HCT116 (cell line): ENCODE measurements around the gene GPC5.

Experiments used
- ATF3 ChIP-seq: IDR thresholded peaks from 2 replicates; pipeline ENCODE4 v1.6.1; 2012
- CEBPB ChIP-seq: IDR thresholded peaks from 2 replicates; pipeline ENCODE4 v1.6.1; 2012; ENCODE audit warnings: low read depth
- POLR2AphosphoS5 ChIP-seq: IDR thresholded peaks from 2 replicates; pipeline ENCODE4 v1.6.1; 2011; ENCODE audit warnings: mild to moderate bottlenecking, low read depth, low read length, moderate library complexity
- TF ChIP-seq, protein P1 (sequence below), 3 experiments: fragments of 200-600 bp in 1 of 3; sonication (generic) in 1 of 3; IDR thresholded peaks in 2 of 3; conservative IDR thresholded peaks in 1 of 3; 2 replicates each; pipeline ENCODE4 v1.5.1; 2012 to 2017; ENCODE audit warnings: low read depth in 2 of 3, low read length in 2 of 3, antibody characterized with exemption in 1 of 3, borderline replicate concordance in 1 of 3, control low read depth in 1 of 3, mild to moderate bottlenecking in 1 of 3, mixed read lengths in 1 of 3, mixed run types in 1 of 3, moderate library complexity in 1 of 3; ENCODE audit not compliant: insufficient read depth in 1 of 3

- TF ChIP-seq, protein P1, sequence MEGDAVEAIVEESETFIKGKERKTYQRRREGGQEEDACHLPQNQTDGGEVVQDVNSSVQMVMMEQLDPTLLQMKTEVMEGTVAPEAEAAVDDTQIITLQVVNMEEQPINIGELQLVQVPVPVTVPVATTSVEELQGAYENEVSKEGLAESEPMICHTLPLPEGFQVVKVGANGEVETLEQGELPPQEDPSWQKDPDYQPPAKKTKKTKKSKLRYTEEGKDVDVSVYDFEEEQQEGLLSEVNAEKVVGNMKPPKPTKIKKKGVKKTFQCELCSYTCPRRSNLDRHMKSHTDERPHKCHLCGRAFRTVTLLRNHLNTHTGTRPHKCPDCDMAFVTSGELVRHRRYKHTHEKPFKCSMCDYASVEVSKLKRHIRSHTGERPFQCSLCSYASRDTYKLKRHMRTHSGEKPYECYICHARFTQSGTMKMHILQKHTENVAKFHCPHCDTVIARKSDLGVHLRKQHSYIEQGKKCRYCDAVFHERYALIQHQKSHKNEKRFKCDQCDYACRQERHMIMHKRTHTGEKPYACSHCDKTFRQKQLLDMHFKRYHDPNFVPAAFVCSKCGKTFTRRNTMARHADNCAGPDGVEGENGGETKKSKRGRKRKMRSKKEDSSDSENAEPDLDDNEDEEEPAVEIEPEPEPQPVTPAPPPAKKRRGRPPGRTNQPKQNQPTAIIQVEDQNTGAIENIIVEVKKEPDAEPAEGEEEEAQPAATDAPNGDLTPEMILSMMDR (IDR thresholded peaks at IDR 0.05 in 2 of 3, conservative IDR thresholded peaks at IDR 0.05 in 1 of 3; ENCODE audit: borderline replicate concordance in 1 of 3, insufficient read depth in 1 of 3, low read depth in 2 of 3, low read length in 2 of 3): no peak
- TF ChIP-seq CEBPB (no peak), POLR2AphosphoS5 (no peak), ATF3 (no peak)
These were observed 1407.8 kb downstream of the GPC5 start for GRCh38 chr13:92806215-92806614.
